Large intestine (tissue), 3 donors: ENCODE data around the gene SLAMF7. TPM values are rescaled to one million over a fixed set of nuclear protein-coding genes. Genes with fewer than 3 reads are reported as not detected.
"Not testable (repeated sequence)": the region's sequence is repeated elsewhere in the genome, so short reads cannot be mapped to it uniquely, and the experiment has no call there.

Experiments used
- DNase-seq, 2 donors: peaks; one replicate each; pipeline versions ENCODE4 v3.0.0 to v3.0.0-alpha.2; 2013
- H3K27ac ChIP-seq: one replicate; pipeline ENCODE4 v1.5.1; 2013; ENCODE audit warnings: low read length
- H3K27me3 ChIP-seq: 2 replicates; pipeline ENCODE4 v1.6.1; 2013; ENCODE audit warnings: low read length; ENCODE audit not compliant: control insufficient read depth, insufficient read depth
- H3K36me3 ChIP-seq: 2 replicates; pipeline ENCODE4 v1.6.1; 2013; ENCODE audit warnings: low read length; ENCODE audit not compliant: control insufficient read depth, insufficient read depth
- H3K4me1 ChIP-seq: one replicate; pipeline ENCODE4 v1.6.1; 2013; ENCODE audit warnings: low read length; ENCODE audit not compliant: control insufficient read depth, insufficient read depth
- H3K4me3 ChIP-seq: one replicate; pipeline ENCODE4 v1.5.1; 2013; ENCODE audit warnings: low read length
- H3K9me3 ChIP-seq: one replicate; pipeline ENCODE4 v1.6.1; 2013; ENCODE audit warnings: mild to moderate bottlenecking, low read depth, low read length, moderate library complexity; ENCODE audit not compliant: control insufficient read depth
- WGBS: methylation state at CpG from one replicate; pipeline ENCODE4 v1.1.5; 2013; ENCODE audit warnings: low lambda C conversion rate; ENCODE audit not compliant: insufficient coverage; 5-methylcytosine and 5-hydroxymethylcytosine counted together
- polyA plus RNA-seq: library from polyadenylated mRNA; unstranded; fragments of 120-200 nt; gene quantifications from one replicate; pipeline ENCODE4 v1.2.1, GENCODE V29; 2013

Gene SLAMF7
- polyA plus RNA-seq, 1 donor: 5.8 TPM

GRCh38 chr1:160782988-160783765 is 44.1 kb downstream of the SLAMF7 start:
- not testable (repeated sequence) for H3K9me3 ChIP-seq, DNase-seq, H3K4me3 ChIP-seq, H3K27ac ChIP-seq, H3K27me3 ChIP-seq, H3K36me3 ChIP-seq
- peaks cover 24% of the 10 kb centered on the region for H3K4me1 ChIP-seq
- WGBS: no CpG with 5 or more reads among the region's 25 CpGs

GRCh38 chr1:160789051-160789701 is 50.1 kb downstream of the SLAMF7 start:
- no CpG with 5 or more reads among the region's 11 CpGs for WGBS
- Histone ChIP-seq H3K27me3 (no peaks in the 10 kb centered on the region), H3K9me3 (no peaks in the 10 kb centered on the region), H3K36me3 (no peaks in the 10 kb centered on the region), H3K27ac (no peak overlapping the region), H3K4me1 (no peaks in the 10 kb centered on the region), H3K4me3 (no peak overlapping the region)
- DNase-seq: no peak

- no peak overlapping the region for H3K27ac ChIP-seq
- H3K36me3 ChIP-seq: no peaks in the 10 kb centered on the region
- no peaks in the 10 kb centered on the region for H3K9me3 ChIP-seq
- no peaks in the 10 kb centered on the region for H3K4me1 ChIP-seq
- H3K27me3 ChIP-seq: no peaks in the 10 kb centered on the region
- WGBS: 100% methylated on average over 1 of the region's 13 CpGs
- DNase-seq: peak in 1 of 2 donors; percentile 22
- H3K4me3 ChIP-seq: no peak overlapping the region
Measured at GRCh38 chr1:160789702-160790611, 50.9 kb downstream of the SLAMF7 start.

GRCh38 chr1:160794376-160794775 is 55.3 kb downstream of the SLAMF7 start:
- Histone ChIP-seq H3K27me3 (no peaks in the 10 kb centered on the region), H3K4me1 (no peaks in the 10 kb centered on the region), H3K4me3 (no peak overlapping the region), H3K27ac (no peak overlapping the region), H3K36me3 (no peaks in the 10 kb centered on the region), H3K9me3 (no peaks in the 10 kb centered on the region)
- 50% methylated on average over 2 of the region's 3 CpGs for WGBS
- DNase-seq: no peak

GRCh38 chr1:160795951-160796383 is 56.9 kb downstream of the SLAMF7 start, which contains the start of gene LY9:
LY9 (plus strand) TSS chr1:160796174; CDS start chr1:160796188, 14 bp downstream.
- Histone ChIP-seq H3K36me3 (no peaks in the 10 kb centered on the region), H3K4me3 (no peak within 1 kb of the TSS), H3K27me3 (no peaks in the 10 kb centered on the region), H3K27ac (no peak within 1 kb of the TSS), H3K9me3 (no peaks in the 10 kb centered on the region), H3K4me1 (no peaks in the 10 kb centered on the region)
- DNase-seq: peak; percentile 31 to 39
- WGBS: no CpG with 5 or more reads among the region's 4 CpGs

- Histone ChIP-seq H3K36me3 (no peaks in the 10 kb centered on the region), H3K4me1 (no peaks in the 10 kb centered on the region), H3K9me3 (peaks cover 6% of the 10 kb centered on the region), H3K4me3 (no peak overlapping the region), H3K27me3 (no peaks in the 10 kb centered on the region), H3K27ac (no peak overlapping the region)
- no peak for DNase-seq
- WGBS: 17% methylated on average over 1 of the region's 3 CpGs
Measured at GRCh38 chr1:160797271-160797709, 58.2 kb downstream of the SLAMF7 start.

GRCh38 chr1:160797861-160798273 is 58.8 kb downstream of the SLAMF7 start:
- H3K27me3 ChIP-seq: no peaks in the 10 kb centered on the region
- DNase-seq: no peak
- H3K9me3 ChIP-seq: peaks cover 7% of the 10 kb centered on the region

GRCh38 chr1:160798439-160798838 is 59.4 kb downstream of the SLAMF7 start:
- Histone ChIP-seq H3K27me3 (no peaks in the 10 kb centered on the region), H3K4me1 (no peaks in the 10 kb centered on the region), H3K36me3 (no peaks in the 10 kb centered on the region), H3K4me3 (no peak overlapping the region), H3K9me3 (peaks cover 7% of the 10 kb centered on the region), H3K27ac (no peak overlapping the region)
- DNase-seq: no peak
- WGBS: 100% methylated on average over 1 of the region's 2 CpGs

More at GRCh38 chr1:160797861-160798273, 58.8 kb downstream of the SLAMF7 start:
- H3K36me3 ChIP-seq: no peaks in the 10 kb centered on the region
- no peak overlapping the region for H3K27ac ChIP-seq
- no CpG with 5 or more reads among the region's 4 CpGs for WGBS
- H3K4me1 ChIP-seq: no peaks in the 10 kb centered on the region
- H3K4me3 ChIP-seq: no peak overlapping the region

- Histone ChIP-seq H3K27ac (no peak overlapping the region), H3K4me3 (no peak overlapping the region), H3K27me3 (no peaks in the 10 kb centered on the region), H3K4me1 (no peaks in the 10 kb centered on the region), H3K9me3 (peaks cover 7% of the 10 kb centered on the region), H3K36me3 (no peaks in the 10 kb centered on the region)
- no CpG with 5 or more reads among the region's 5 CpGs for WGBS
- no peak for DNase-seq
Measured at GRCh38 chr1:160799641-160800040, 60.6 kb downstream of the SLAMF7 start.

- no peak overlapping the region for H3K4me3 ChIP-seq
- DNase-seq: no peak
Measured at GRCh38 chr1:160800142-160800541, 61.1 kb downstream of the SLAMF7 start.

More at GRCh38 chr1:160800142-160800541, 61.1 kb downstream of the SLAMF7 start:
- no peaks in the 10 kb centered on the region for H3K27me3 ChIP-seq
- no CpG with 5 or more reads among the region's 1 CpG for WGBS
- no peaks in the 10 kb centered on the region for H3K36me3 ChIP-seq
- H3K27ac ChIP-seq: no peak overlapping the region
- peaks cover 7% of the 10 kb centered on the region for H3K9me3 ChIP-seq
- no peaks in the 10 kb centered on the region for H3K4me1 ChIP-seq
